ENCODE data around the gene ZC3H7B.

ZC3H7B gene

DNA sequence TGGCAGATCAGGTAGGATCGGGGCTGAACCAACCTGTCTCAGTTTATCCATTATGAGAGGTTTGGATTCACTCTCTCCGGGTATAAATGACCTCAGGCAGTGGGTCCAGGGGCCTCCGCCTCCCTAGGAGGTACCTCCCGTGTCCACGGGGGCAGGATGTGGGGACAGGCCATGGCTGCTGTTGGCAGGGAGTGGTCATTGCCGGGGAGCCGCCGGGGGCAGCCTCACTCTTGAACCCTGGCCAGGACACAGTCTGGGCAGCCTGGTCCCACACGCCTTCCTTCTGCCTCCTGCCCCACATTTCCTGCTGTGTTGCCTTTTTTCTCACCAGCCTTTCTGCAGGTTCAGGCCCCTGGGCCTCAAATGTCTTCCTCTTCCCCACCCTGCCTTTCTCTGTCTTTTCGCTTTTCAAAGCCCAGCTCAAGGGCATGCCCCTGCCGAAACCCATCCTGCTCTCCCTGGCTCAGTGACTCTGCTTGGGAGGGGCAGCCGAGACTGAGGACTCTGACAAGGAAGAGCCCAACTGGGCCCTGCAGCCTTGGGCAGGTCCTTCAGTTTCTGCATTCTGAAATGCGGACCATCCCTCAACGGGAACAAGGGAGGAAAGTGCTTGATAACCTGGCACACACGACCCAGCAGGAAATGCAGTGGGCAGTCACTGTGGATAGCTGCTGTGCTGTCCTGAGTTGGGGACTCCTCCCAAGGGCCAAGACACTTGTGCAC lies 31.1 kb downstream of the ZC3H7B start:
- no peak for DNase-seq (ENCODE audit: low read depth)

DNA sequence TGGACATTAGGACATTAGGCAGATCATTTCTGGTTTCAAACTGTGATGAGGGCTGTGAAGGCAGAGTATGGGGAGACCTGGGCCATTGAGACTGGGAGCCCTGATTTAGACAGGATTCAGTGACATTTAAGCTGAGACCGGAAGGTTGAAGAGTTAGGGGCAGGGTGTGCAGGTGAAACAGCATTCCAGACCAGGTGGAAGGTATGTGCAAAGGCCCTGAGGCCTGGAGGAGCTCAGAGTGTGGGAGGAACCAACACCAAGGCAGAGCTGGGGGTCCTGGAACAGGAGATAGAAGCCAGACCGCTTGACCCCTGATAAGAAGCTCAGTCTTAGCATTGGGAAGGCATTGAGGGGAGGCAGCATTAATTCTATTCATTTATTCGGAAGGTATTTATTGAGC lies 32.5 kb downstream of the ZC3H7B start:
- DNase-seq (ENCODE audit: low read depth), result no peak

DNA sequence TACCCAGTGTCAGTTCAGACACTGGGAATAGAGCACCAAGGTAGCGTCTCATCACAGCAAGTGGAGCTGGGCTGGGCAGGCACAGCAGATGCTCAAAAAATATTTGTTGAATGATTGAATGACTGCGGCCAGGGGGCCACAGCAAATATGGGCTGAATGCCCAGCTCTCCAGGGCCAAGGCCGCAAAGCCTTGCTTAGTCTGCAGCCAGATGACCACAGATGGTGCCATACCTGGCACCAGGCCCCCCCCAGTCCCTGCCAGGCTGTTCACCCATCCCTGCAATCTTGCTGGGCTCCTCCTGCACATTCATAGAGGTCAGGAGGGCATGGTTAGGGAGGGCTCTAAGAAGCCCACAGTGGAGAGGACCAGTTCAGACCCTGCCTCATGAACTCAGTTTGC lies 32.9 kb downstream of the ZC3H7B start:
- no peak for DNase-seq (ENCODE audit: low read depth)

DNA sequence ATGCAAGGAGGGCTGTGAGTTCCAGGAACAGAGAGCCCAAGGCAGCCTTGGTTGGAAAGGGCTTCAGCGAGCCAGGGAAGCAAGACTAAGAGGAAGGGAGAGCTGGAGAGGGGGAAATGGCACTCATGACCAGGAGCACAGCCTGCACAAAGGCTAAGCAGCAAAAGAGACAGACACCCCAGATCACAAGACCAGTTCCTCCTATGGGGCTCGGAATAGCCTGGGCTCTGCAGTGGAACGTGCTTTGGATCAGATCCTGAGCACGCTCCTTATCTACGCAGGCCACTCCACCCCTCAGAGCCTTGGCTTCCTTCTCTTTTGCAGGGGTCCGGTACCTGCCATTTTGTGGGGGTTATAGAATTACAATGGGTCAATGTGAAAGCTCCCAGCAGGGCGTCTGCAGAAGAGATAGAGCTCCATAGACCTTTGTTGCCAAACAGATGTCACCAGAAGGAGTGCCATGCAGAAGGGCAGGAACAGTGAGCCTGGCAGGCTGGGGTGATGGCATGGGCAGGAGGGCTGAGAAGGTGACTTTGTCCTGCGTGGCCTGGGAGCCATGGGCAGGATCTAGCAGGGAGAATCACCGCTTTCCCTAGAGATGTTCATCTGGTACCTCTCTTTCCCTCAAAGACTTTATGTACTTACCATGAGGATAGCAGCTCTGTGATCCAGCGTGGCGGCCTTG lies 33.8 kb downstream of the ZC3H7B start:
- no peak for DNase-seq (ENCODE audit: low read depth)

GRCh38 chr22:41338614-41339212 lies 37.4 kb downstream of the ZC3H7B start:
- no peak for DNase-seq (ENCODE audit: low read depth)

- DNase-seq (ENCODE audit: low read depth), result no peak
These were observed 38.5 kb downstream of the ZC3H7B start for GRCh38 chr22:41339823-41340222.

GRCh38 chr22:41340357-41340756 lies 39.0 kb downstream of the ZC3H7B start:
- no peak for DNase-seq (ENCODE audit: low read depth)

DNA sequence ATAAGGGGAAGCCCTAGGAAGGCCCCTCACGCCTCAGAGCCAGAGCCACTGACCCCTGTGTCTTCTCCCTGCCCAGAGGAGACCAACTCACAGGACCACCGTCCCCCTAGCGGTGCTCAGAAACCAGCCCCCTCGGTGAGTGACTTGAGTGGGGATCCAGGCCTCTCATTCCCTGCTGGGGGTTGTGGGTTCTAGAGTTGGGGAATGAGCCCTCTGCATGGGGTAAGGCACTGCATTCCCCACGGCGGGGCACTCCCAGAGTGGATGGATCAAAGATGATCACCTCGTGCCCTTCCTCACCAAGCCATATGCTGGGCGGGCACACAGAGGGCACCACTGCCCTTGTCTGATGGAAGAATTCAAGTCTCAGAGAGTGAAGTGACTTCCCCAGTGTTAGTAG lies 39.7 kb downstream of the ZC3H7B start:
- no peak for DNase-seq (ENCODE audit: low read depth)

DNA sequence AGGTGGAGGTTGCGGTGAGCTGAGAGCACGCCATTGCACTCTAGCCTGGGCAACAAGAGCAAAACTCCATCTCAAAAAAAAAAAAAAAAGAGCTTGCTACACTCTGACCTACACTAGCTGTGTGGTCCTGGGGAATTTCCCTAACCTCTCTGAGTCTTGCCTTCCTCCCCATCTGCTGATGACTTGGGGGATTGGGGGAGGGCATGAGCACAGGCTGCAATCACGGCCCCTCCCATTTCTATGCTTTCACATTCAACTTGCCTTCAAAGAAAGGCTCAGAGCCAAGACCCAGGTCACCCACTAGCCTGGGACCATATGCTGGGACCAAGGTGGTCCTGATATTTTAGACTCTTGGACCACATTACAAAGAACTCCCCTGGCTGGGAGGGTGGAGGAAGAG lies 40.7 kb downstream of the ZC3H7B start:
- no peak for DNase-seq (ENCODE audit: low read depth)

DNA sequence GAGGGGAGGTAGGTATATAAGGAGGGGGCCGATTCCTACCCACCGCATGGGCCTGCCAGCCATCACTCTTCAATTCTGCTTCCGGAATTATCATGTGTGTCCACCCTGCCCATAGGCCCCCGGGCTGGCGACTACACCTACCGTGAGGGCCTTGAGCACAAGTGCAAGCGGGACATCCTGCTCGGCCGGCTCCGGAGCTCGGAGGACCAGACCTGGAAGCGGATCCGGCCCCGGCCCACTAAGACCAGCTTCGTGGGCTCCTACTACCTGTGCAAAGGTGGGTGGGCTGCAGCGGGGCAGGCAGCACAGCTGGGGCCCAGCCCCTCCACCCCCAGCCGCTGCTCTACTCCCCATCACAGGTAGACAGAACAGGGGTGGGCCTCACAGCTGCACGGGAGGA lies 42.0 kb downstream of the ZC3H7B start:
- DNase-seq (ENCODE audit: low read depth), result no peak

DNA sequence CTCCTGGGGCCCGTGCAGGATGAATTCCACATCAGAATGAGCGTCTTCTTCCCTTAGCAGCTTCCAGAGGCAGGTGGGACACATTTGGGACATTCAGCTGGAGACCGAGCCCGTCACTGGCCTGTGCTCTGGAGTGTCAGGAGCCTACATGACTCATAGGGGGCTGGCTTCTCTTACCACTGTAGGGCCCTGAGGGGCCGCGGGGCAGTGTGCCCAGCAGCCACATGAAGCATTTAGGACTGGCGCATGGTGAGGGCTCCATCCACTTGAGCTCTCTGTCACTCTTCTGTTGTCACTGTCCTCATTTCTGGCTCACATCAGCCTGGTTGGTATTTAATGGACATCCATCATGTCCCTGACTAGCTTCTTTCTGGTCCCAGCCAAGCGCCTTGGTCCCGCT lies 42.4 kb downstream of the ZC3H7B start:
- no peak for DNase-seq (ENCODE audit: low read depth)

- DNase-seq (ENCODE audit: low read depth), result no peak
These were observed 43.0 kb downstream of the ZC3H7B start for GRCh38 chr22:41344189-41344788.

- DNase-seq (ENCODE audit: low read depth), result no peak
These were observed 44.5 kb downstream of the ZC3H7B start for GRCh38 chr22:41345807-41346335.

GRCh38 chr22:41347066-41347859 lies 45.9 kb downstream of the ZC3H7B start:
- DNase-seq (ENCODE audit: low read depth), result no peak

DNA sequence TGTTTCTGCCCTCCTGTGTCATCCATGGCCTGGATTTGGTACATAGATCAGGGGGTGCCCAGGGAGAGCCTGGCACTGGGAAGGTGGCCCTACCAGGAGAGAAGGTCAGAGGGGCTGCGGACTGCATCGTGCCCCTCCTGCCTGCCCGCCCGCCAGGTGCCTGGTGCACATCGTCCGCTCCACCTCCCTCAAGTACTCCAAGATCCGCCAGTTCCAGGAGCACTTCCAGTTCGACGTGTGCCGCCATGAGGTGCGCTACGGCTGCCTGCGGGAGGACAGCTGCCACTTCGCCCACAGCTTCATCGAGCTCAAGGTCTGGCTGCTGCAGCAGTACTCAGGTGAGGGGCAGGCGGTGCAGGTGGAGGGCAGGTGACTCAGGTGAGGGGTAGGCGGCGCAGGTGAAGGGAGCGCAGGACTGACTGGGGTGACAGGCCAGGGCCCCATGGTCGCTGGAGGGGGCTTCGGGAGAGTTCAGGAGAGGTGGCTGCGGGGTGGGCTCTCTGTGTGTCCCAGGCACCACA lies 47.7 kb downstream of the ZC3H7B start:
- no peak for DNase-seq (ENCODE audit: low read depth)

DNA sequence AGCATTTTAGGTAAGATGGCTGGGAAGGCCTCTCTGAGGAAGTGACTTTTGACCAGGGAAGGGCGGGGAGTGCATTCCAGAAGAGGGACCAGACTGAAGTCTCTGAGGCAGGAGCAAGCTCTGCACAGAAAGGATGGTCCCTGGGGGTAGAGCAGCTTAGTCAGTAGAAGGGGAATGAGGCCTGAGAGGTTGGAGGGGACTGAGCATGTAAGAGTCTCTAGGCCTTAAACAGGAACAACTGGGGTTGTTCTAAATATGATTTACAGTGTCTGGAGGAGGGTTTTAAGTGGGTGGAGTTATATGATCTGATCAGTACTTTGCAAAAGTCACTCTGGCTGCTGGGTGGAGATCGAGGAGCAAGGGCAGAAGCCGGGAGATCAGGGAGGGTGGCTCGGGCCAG lies 48.8 kb downstream of the ZC3H7B start:
- no peak for DNase-seq (ENCODE audit: low read depth)

DNA sequence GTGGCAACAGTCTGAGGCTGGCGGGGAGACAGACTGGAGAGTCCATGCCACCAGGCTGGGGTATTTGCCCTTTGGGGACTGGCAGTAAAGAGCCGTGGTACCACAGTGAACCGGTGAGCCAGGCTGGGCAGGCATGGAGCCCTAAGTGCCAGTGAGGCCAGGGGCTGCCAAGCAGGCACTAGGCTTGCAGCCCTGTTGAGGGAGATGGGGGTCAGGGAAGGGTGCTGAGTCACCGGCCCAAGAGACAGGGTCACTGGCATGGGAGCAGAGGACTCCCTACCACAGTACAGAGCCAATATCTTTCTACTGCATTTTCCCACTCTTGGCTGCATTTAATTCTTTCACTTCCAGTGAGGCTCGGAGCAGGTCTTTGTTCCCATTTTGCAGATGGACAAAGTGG lies 49.7 kb downstream of the ZC3H7B start:
- no peak for DNase-seq (ENCODE audit: low read depth)

DNA sequence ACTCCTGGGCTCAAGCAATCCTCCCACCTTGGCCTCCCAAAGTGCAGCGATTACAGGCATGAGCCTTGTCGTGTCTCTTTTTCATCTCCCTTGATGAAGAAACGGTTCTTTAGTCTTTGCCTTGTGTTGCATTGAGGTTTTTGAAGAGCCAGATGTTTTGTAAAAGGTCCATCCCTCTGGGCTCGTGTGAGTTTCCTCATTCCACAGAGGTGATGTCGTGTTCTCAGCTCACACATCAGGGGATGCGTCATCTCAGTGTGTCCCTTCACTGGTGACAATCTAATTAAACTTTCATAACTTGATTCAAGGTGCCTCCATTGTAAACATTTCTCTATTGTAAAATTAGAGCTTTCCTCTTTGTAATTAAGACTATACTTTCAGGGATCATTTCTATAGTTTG lies 50.7 kb downstream of the ZC3H7B start:
- no peak for DNase-seq (ENCODE audit: low read depth)

DNA sequence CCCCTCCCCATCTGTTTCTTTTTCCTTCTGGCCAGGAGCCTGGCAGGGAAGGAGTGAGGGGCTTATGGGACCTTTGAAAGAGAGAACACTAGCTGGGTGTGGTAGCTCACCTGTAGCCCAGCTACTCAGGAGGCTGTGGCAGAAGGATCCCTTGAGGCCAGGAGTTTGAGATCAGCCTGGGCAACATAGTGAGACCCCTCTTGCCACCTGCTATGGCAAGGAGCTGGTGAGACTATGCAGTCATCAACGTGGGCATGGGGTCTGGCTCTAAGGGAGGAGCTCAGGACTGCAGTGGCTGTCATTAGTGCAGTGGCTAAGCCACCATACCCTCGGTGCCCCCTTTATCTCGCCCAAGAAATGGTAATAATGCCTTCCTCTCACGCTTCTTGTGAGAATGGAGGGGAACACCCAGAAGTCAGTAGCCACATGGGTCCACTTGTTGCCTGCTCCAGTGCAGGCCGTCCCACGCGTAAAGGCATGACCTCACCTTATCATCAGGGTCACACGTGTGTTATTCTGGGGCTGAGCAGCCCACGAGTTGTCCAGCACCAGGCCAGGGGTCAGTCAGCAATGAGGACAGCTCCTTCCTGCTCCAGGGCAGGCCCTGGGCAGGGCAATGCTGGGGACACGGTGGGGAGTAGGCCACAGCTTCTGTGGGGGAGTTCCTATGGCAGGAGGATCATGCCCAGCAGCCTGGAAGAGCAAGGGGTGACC lies 52.7 kb downstream of the ZC3H7B start:
- DNase-seq (ENCODE audit: low read depth), result no peak

- no peak for DNase-seq (ENCODE audit: low read depth)
These were observed 53.7 kb downstream of the ZC3H7B start for GRCh38 chr22:41354979-41355378.

DNA sequence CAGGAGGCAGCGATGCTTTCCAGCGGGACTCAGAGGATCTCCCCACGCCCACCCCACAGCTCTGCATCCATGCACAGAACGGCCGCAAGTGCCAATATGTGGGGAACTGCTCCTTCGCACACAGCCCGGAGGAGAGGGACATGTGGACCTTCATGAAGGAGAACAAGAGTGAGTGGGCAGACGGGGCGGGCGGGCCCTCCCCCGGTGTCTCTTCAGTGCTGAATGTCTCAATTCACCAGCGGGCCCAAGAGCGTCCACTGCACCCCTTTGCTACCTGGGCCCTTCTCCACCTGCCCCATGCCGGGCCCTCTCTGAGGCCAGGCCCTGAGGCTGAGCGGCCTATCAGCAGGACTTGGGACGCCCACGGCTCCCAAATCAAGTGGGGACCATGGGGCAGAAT lies 54.6 kb downstream of the ZC3H7B start:
- DNase-seq (ENCODE audit: low read depth), result no peak
